A549 (cell line): ENCODE results near the gene ITPRIPL2. TPM values are rescaled to one million over a fixed set of nuclear protein-coding genes. Genes with fewer than 3 reads are reported as not detected.

Experiments
- BCL3 ChIP-seq: fragments of >200 bp; sonication (Bioruptor Twin); formaldehyde crosslinking; IDR thresholded peaks from 3 replicates; pipeline ENCODE4 v1.6.1; 2016
- BHLHE40 ChIP-seq: IDR thresholded peaks from 2 replicates; pipeline ENCODE4 v1.6.1; 2012; ENCODE audit warnings: low read depth, low read length, inconsistent platforms
- CBX2 ChIP-seq: fragments of 200-600 bp; sonication (generic); IDR thresholded peaks from 2 replicates; pipeline ENCODE4 v1.6.1; 2016; ENCODE audit warnings: low read depth, mild to moderate bottlenecking, borderline replicate concordance
- CBX8 ChIP-seq: fragments of 200-600 bp; sonication (generic); IDR thresholded peaks from 2 replicates; pipeline ENCODE4 v1.6.1; 2016
- CHD4 ChIP-seq: fragments of 200-600 bp; sonication (generic); IDR thresholded peaks from 2 replicates; pipeline ENCODE4 v1.6.1; 2016; ENCODE audit warnings: antibody characterized with exemption, mild to moderate bottlenecking, borderline replicate concordance
- E2F6 ChIP-seq: IDR thresholded peaks from 2 replicates; pipeline ENCODE4 v1.6.1; 2012; ENCODE audit warnings: low read depth, borderline replicate concordance
- EHMT2 ChIP-seq: fragments of 200-600 bp; sonication (generic); IDR thresholded peaks from 2 replicates; pipeline ENCODE4 v1.6.1; 2016; ENCODE audit warnings: antibody characterized with exemption, low read depth, mild to moderate bottlenecking, moderate library complexity
- ELK1 ChIP-seq: fragments of 150-350 bp; IDR thresholded peaks from 2 replicates; pipeline ENCODE4 v1.6.1; 2014; ENCODE audit warnings: low read depth, mild to moderate bottlenecking, low read length
- EP300 ChIP-seq, 2 experiments: fragments of >200 bp; sonication (Bioruptor Twin); formaldehyde crosslinking; IDR thresholded peaks; 2 replicates in 1 of 2; 3 replicates in 1 of 2; pipeline ENCODE4 v1.6.1; 2016 to 2017
- ESRRA ChIP-seq: fragments of 150-350 bp; IDR thresholded peaks from 2 replicates; pipeline ENCODE4 v1.6.1; 2014; ENCODE audit warnings: mild to moderate bottlenecking, low read length, borderline replicate concordance
- FOSB ChIP-seq: fragments of 250-450 bp; sonication (Bioruptor Pico); IDR thresholded peaks from 2 replicates; pipeline ENCODE4 v1.5.0; 2020; ENCODE audit warnings: mild to moderate bottlenecking, moderate library complexity
- FOSL2 ChIP-seq, 2 experiments: fragments of 450-650 bp in 1 of 2; fragments of >200 bp in 1 of 2; sonication (Bioruptor Twin) in 1 of 2; formaldehyde crosslinking; IDR thresholded peaks; 2 replicates each; pipeline versions ENCODE4 v1.5.0 to v1.6.1; 2016 to 2020; ENCODE audit warnings: mild to moderate bottlenecking in 1 of 2, moderate library complexity in 1 of 2
- HOXB5 ChIP-seq: fragments of 250-450 bp; sonication (Bioruptor Pico); IDR thresholded peaks from 2 replicates; pipeline ENCODE4 v1.5.0; 2020; ENCODE audit warnings: mild to moderate bottlenecking, moderate library complexity
- JUN ChIP-seq, 2 experiments: fragments of >200 bp; sonication (Bioruptor Twin); formaldehyde crosslinking; IDR thresholded peaks; 2 replicates in 1 of 2; 3 replicates in 1 of 2; pipeline ENCODE4 v1.6.1; 2016 to 2017
- JUNB ChIP-seq: fragments of >200 bp; sonication (Bioruptor Twin); formaldehyde crosslinking; IDR thresholded peaks from 2 replicates; pipeline ENCODE4 v1.6.1; 2016
- KDM5A ChIP-seq: fragments of 200-600 bp; sonication (generic); IDR thresholded peaks from 2 replicates; pipeline ENCODE4 v1.6.1; 2016; ENCODE audit warnings: antibody characterized with exemption, mild to moderate bottlenecking
- MAFK ChIP-seq: fragments of 450-650 bp; IDR thresholded peaks from 2 replicates; pipeline ENCODE4 v1.6.1; 2014; ENCODE audit not compliant: partially characterized antibody
- MAX ChIP-seq: IDR thresholded peaks from 2 replicates; pipeline ENCODE4 v1.6.1; 2012
- NFE2L2 ChIP-seq: fragments of 150-350 bp; conservative IDR thresholded peaks from 2 replicates; pipeline ENCODE4 v1.6.1; 2014; ENCODE audit warnings: low read length
- NPAS2 ChIP-seq: fragments of 250-450 bp; sonication (Bioruptor Pico); IDR thresholded peaks from 2 replicates; pipeline ENCODE4 v1.8.0; 2022; ENCODE audit warnings: mild to moderate bottlenecking, moderate library complexity, borderline replicate concordance
- PHF8 ChIP-seq: fragments of 200-600 bp; sonication (generic); IDR thresholded peaks from 2 replicates; pipeline ENCODE4 v1.6.1; 2016; ENCODE audit warnings: low read depth, mild to moderate bottlenecking, antibody characterized with exemption, moderate library complexity, borderline replicate concordance
- RARB ChIP-seq: fragments of 250-450 bp; sonication (Bioruptor Pico); IDR thresholded peaks from 2 replicates; pipeline ENCODE4 v1.8.0; 2021; ENCODE audit warnings: mild to moderate bottlenecking, moderate library complexity
- RNF2 ChIP-seq: fragments of 200-600 bp; sonication (generic); IDR thresholded peaks from 2 replicates; pipeline ENCODE4 v1.6.1; 2016; ENCODE audit warnings: low read depth, mild to moderate bottlenecking, antibody characterized with exemption, moderate library complexity, borderline replicate concordance
- SMC3 ChIP-seq: fragments of >200 bp; sonication (Bioruptor Twin); formaldehyde crosslinking; IDR thresholded peaks from 3 replicates; pipeline ENCODE4 v1.6.1; 2018; ENCODE audit warnings: inconsistent platforms
- TFCP2L1 ChIP-seq: fragments of 250-450 bp; sonication (Bioruptor Pico); IDR thresholded peaks from 2 replicates; pipeline ENCODE4 v1.5.0; 2021; ENCODE audit warnings: mild to moderate bottlenecking
- ZC3H11A ChIP-seq: fragments of 450-650 bp; IDR thresholded peaks from 2 replicates; pipeline ENCODE4 v1.6.1; 2014; ENCODE audit warnings: antibody characterized with exemption, mild to moderate bottlenecking
- ZFP36 ChIP-seq: fragments of 450-650 bp; IDR thresholded peaks from 2 replicates; pipeline ENCODE4 v1.6.1; 2014; ENCODE audit warnings: borderline replicate concordance; ENCODE audit not compliant: partially characterized antibody
- polyA plus RNA-seq, 4 experiments: library from polyadenylated mRNA; depleted of rRNA in 3 of 4; stranded (reverse); fragments of >200 nt; fragmentation: RNase III in 1 of 4; extraction: RNeasy Plus Mini Kit Qiagen cat#74134 plus additional on column Dnase treatment in 1 of 4; gene quantifications; 2 replicates in 3 of 4; 3 replicates in 1 of 4; pipeline ENCODE4 v1.2.3, GENCODE V29; 2011 to 2017
- TF ChIP-seq, protein P1 (sequence below): fragments of >200 bp; sonication (Bioruptor Twin); formaldehyde crosslinking; IDR thresholded peaks from 2 replicates; pipeline ENCODE4 v1.6.1; 2016
- TF ChIP-seq, protein P2 (sequence below): fragments of >200 bp; sonication (Bioruptor Twin); formaldehyde crosslinking; IDR thresholded peaks from 3 replicates; pipeline ENCODE4 v1.5.1; 2016
- TF ChIP-seq, protein P3 (sequence below): fragments of 250-450 bp; sonication (Bioruptor Pico); IDR thresholded peaks from 2 replicates; pipeline ENCODE4 v1.5.0; 2021; ENCODE audit warnings: mild to moderate bottlenecking, moderate library complexity, borderline replicate concordance

Gene ITPRIPL2
- polyA plus RNA-seq, 2 of the 4 experiments (the other 2 are of a cell fraction) = 15.5 to 17.5 TPM

DNA sequence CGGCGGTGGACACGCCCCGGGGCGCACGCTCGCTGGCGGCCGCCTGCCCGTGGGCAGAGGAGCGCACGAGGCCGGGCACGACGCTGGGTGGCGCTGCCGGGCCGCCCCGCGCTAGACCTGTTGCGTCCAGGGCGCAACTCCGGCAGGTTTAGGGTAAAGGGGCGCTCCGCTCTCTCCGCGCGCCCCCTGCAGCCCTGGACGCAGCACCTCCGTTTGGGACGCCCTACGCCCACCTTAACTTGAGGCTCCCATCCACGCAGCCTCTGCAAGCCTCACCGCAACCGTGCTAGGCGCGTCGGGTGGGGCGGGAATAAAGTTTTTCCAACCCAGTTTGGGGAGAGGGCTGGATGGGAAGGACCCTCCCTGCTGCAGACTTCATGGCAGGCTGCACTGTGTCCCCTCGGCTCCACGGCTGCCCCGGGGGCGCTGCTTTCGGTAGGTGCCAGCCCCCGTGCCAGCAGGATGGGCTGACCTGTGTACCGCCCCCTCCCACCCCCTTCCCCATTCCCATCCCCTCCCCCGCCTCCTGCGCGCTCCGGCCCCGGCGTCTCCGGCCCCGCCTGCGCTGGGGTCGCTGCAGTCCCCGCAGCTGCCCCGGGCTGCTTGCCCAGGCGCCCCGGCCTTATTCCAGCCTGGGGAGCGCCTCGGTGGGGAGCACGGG, 54.1 kb downstream of the ITPRIPL2 start, which contains the start of gene SYT17 (continued):
- TF ChIP-seq ELK1 (no peak), EHMT2 (no peak), TFCP2L1 (CRISPR knock-in tag) (no peak), FOSL2 (IDR thresholded peaks at IDR 0.05) (no peak), FOSL2 (CRISPR knock-in tag; IDR thresholded peaks at IDR 0.05) (0 out of 2 replicates have a peak, but pooled peaks have one; percentile 7), ZC3H11A (no peak), ESRRA (no peak), NFE2L2 (no peak), EP300 (IDR thresholded peaks at IDR 0.05) (no peak), NPAS2 (peak; percentile 54; the same call in 1 of the 2 replicates), E2F6 (peak; percentile 66), HOXB5 (CRISPR knock-in tag) (no peak), KDM5A (no peak), MAX (peak; percentile 95), CHD4 (no peak), RNF2 (no peak), PHF8 (no peak), JUN (IDR thresholded peaks at IDR 0.05) (peak in 1 of 2 experiments; percentile 30; a peak in 2 of 5 replicates), FOSB (CRISPR knock-in tag) (no peak), CBX2 (no peak), BCL3 (no peak), CBX8 (no peak), SMC3 (peak; percentile 96), BHLHE40 (no peak), JUNB (no peak), ZFP36 (no peak), MAFK (no peak), RARB (no peak)
- TF ChIP-seq, protein P1, sequence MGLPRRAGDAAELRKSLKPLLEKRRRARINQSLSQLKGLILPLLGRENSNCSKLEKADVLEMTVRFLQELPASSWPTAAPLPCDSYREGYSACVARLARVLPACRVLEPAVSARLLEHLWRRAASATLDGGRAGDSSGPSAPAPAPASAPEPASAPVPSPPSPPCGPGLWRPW = no peak
- TF ChIP-seq, protein P2, sequence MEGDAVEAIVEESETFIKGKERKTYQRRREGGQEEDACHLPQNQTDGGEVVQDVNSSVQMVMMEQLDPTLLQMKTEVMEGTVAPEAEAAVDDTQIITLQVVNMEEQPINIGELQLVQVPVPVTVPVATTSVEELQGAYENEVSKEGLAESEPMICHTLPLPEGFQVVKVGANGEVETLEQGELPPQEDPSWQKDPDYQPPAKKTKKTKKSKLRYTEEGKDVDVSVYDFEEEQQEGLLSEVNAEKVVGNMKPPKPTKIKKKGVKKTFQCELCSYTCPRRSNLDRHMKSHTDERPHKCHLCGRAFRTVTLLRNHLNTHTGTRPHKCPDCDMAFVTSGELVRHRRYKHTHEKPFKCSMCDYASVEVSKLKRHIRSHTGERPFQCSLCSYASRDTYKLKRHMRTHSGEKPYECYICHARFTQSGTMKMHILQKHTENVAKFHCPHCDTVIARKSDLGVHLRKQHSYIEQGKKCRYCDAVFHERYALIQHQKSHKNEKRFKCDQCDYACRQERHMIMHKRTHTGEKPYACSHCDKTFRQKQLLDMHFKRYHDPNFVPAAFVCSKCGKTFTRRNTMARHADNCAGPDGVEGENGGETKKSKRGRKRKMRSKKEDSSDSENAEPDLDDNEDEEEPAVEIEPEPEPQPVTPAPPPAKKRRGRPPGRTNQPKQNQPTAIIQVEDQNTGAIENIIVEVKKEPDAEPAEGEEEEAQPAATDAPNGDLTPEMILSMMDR = peak; percentile 97
- TF ChIP-seq, protein P3, sequence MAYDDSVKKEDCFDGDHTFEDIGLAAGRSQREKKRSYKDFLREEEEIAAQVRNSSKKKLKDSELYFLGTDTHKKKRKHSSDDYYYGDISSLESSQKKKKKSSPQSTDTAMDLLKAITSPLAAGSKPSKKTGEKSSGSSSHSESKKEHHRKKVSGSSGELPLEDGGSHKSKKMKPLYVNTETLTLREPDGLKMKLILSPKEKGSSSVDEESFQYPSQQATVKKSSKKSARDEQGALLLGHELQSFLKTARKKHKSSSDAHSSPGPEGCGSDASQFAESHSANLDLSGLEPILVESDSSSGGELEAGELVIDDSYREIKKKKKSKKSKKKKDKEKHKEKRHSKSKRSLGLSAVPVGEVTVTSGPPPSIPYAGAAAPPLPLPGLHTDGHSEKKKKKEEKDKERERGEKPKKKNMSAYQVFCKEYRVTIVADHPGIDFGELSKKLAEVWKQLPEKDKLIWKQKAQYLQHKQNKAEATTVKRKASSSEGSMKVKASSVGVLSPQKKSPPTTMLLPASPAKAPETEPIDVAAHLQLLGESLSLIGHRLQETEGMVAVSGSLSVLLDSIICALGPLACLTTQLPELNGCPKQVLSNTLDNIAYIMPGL = no peak
